Activated B cell treated with CpG ODN at 0.5 μM for 24 hours (primary cell): Measurements from ENCODE around the gene C1orf105. TPM values are rescaled to one million over a fixed set of nuclear protein-coding genes. Genes with fewer than 3 reads are reported as not detected.

Experiments used
- ATAC-seq: fragments of 200-7000 bp; cut with Tn5 transposase; one replicate; pipeline ENCODE4 v1.10.0; 2021; ENCODE audit warnings: low read depth, mild to moderate bottlenecking, moderate library complexity
- CTCF ChIA-PET: fragments of 350-600 bp; sonication (Branson Sonifier 250); formaldehyde crosslinking; loops from one replicate; lab custom pipeline; 2021; ENCODE audit warnings: antibody characterized with exemption; lab: Charles Lee
- POLR2A ChIA-PET: fragments of 350-600 bp; sonication (Branson Sonifier 250); formaldehyde crosslinking; loops from one replicate; lab custom pipeline; 2021; ENCODE audit warnings: antibody characterized with exemption; lab: Charles Lee
- DNase-seq: peaks from one replicate; pipeline ENCODE4 v3.0.0; 2022
- H3K27ac Mint-ChIP-seq: one replicate; pipeline ENCODE4 v1.8.0; 2020; ENCODE audit warnings: mixed read lengths
- H3K27me3 Mint-ChIP-seq: one replicate; pipeline ENCODE4 v1.8.0; 2021; ENCODE audit warnings: mixed read lengths
- H3K36me3 Mint-ChIP-seq: one replicate; pipeline ENCODE4 v1.8.0; 2021; ENCODE audit warnings: low read depth, mixed read lengths
- H3K4me1 Mint-ChIP-seq: one replicate; pipeline ENCODE4 v1.8.0; 2021; ENCODE audit warnings: mixed read lengths
- H3K4me3 Mint-ChIP-seq: one replicate; pipeline ENCODE4 v1.8.0; 2020; ENCODE audit warnings: mild to moderate bottlenecking, mixed read lengths
- H3K9me3 Mint-ChIP-seq: one replicate; pipeline ENCODE4 v1.8.0; 2020; ENCODE audit warnings: mixed read lengths
- CTCF ChIP-seq: fragments of 200-600 bp; IDR thresholded peaks from one replicate; pipeline ENCODE4 v1.8.0; 2022; ENCODE audit warnings: antibody characterized with exemption, mild to moderate bottlenecking
- intact Hi-C: fragments of 100-400 bp; cut with micrococcal nuclease; formaldehyde crosslinking; loops from one replicate; pipeline ENCODE4 v1.15.1; 2024
- total RNA-seq: library from RNA; stranded (reverse); gene quantifications from 2 replicates; pipeline ENCODE4 v1.2.3, GENCODE V29; 2022

Gene C1orf105
- total RNA-seq, 1 donor from 2014 or later, result not detected

GRCh38 chr1:172388490-172388889 is 32.0 kb upstream of the C1orf105 start:
- POLR2A ChIA-PET, result interaction anchor here (11.9 kb wide), 1 partner anchor 10 kb away, joined by 248 read pairs; no protein-coding TSS in a partner anchor
- Mint-ChIP-seq H3K36me3 (no peaks in the 10 kb centered on the region), H3K4me3 (no peak overlapping the region), H3K4me1 (peaks cover 46% of the 10 kb centered on the region), H3K9me3 (no peaks in the 10 kb centered on the region), H3K27me3 (no peaks in the 10 kb centered on the region), H3K27ac (no peak overlapping the region)
- intact Hi-C loops, result no loop called here
- ATAC-seq, result no peak
- CTCF ChIA-PET, result interaction anchor here (3.7 kb wide), 1 partner anchor 12 kb away, joined by 23 read pairs; no protein-coding TSS in a partner anchor
- no peak for TF ChIP-seq CTCF
- no peak for DNase-seq

- DNase-seq, result no peak
- intact Hi-C loops, result loop anchor here (1.0 to 5.0 kb wide), 2 partner anchors 10 to 427 kb away; no protein-coding TSS in a partner anchor
- POLR2A ChIA-PET, result interaction anchor here (0.9 to 11.9 kb wide), 9 partner anchors 9 to 210 kb away, joined by 3 to 248 read pairs (median 14); no protein-coding TSS in a partner anchor
- H3K4me1 Mint-ChIP-seq, result peaks cover 58% of the 10 kb centered on the region
- peak overlapping the region; percentile 99 for H3K27ac Mint-ChIP-seq
- no peaks in the 10 kb centered on the region for H3K36me3 Mint-ChIP-seq
- H3K9me3 Mint-ChIP-seq, result no peaks in the 10 kb centered on the region
- ATAC-seq, result no peak
- CTCF ChIA-PET, result interaction anchor here (0.6 to 3.7 kb wide), 9 partner anchors 8 to 388 kb away, joined by 3 to 23 read pairs (median 4); no protein-coding TSS in a partner anchor
- no peak for TF ChIP-seq CTCF
- H3K4me3 Mint-ChIP-seq, result peak overlapping the region; percentile 88
- no peaks in the 10 kb centered on the region for H3K27me3 Mint-ChIP-seq
These were observed 30.2 kb upstream of the C1orf105 start for GRCh38 chr1:172390301-172390682.

- H3K9me3 Mint-ChIP-seq, result no peaks in the 10 kb centered on the region
- intact Hi-C loops, result loop anchor here (1.0 to 5.0 kb wide), 2 partner anchors 11 to 426 kb away; no protein-coding TSS in a partner anchor
- ATAC-seq, result peak; percentile 76
- H3K4me1 Mint-ChIP-seq, result peaks cover 64% of the 10 kb centered on the region
- H3K36me3 Mint-ChIP-seq, result no peaks in the 10 kb centered on the region
- ChIA-PET POLR2A (interaction anchor here (0.6 to 11.9 kb wide), 11 partner anchors 9 to 819 kb away, joined by 3 to 248 read pairs (median 5); no protein-coding TSS in a partner anchor), CTCF (interaction anchor here (0.8 to 3.7 kb wide), 9 partner anchors 8 to 388 kb away, joined by 3 to 23 read pairs (median 5); no protein-coding TSS in a partner anchor)
- peak overlapping the region; percentile 88 for H3K4me3 Mint-ChIP-seq
- H3K27me3 Mint-ChIP-seq, result no peaks in the 10 kb centered on the region
- DNase-seq, result peak; percentile 36
- no peak for TF ChIP-seq CTCF
- H3K27ac Mint-ChIP-seq, result peak overlapping the region; percentile 99
These were observed 29.6 kb upstream of the C1orf105 start for GRCh38 chr1:172390683-172391551.

- TF ChIP-seq CTCF, result no peak
- no peaks in the 10 kb centered on the region for H3K36me3 Mint-ChIP-seq
- H3K4me1 Mint-ChIP-seq, result peaks cover 73% of the 10 kb centered on the region
- peak overlapping the region; percentile 99 for H3K27ac Mint-ChIP-seq
- intact Hi-C loops, result loop anchor here (5.0 kb wide), 1 partner anchor 425 kb away; no protein-coding TSS in a partner anchor
- DNase-seq (no peak), ATAC-seq (no peak)
- CTCF ChIA-PET, result interaction anchor here (0.8 to 3.7 kb wide), 5 partner anchors 8 to 389 kb away, joined by 3 to 23 read pairs (median 7); no protein-coding TSS in a partner anchor
- H3K4me3 Mint-ChIP-seq, result peak overlapping the region; percentile 88
- POLR2A ChIA-PET, result interaction anchor here (1.0 to 11.9 kb wide), 5 partner anchors 14 to 212 kb away, joined by 5 to 248 read pairs (median 95); no protein-coding TSS in a partner anchor
- H3K9me3 Mint-ChIP-seq, result no peaks in the 10 kb centered on the region
- no peaks in the 10 kb centered on the region for H3K27me3 Mint-ChIP-seq
These were observed 28.5 kb upstream of the C1orf105 start for GRCh38 chr1:172391976-172392375.
